Measurements from ENCODE around the gene RYR1.

DNA sequence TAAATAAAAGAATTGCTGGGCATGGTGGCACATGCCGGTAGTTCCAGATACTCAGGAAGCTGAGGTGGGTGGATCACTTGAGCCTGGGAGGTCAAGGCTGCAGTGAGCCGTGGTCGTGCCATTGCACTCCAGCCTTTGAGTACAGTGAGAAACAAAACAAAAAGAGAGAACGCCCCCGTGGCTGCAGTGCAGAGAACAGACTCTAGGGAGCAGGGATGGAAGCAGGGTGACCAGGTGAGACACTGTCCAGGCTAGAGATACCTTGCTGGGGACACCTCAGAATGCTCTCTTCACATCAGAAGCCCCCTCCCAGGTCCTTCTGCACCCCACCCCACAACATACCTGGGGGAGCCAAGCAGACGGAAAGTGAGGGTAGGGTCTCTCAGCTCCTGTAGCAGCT, 159.4 kb downstream of the RYR1 start:
- no peak for TF ChIP-seq POLR2A (IDR thresholded peaks at IDR 0.05)
- TF ChIP-seq, protein P1, sequence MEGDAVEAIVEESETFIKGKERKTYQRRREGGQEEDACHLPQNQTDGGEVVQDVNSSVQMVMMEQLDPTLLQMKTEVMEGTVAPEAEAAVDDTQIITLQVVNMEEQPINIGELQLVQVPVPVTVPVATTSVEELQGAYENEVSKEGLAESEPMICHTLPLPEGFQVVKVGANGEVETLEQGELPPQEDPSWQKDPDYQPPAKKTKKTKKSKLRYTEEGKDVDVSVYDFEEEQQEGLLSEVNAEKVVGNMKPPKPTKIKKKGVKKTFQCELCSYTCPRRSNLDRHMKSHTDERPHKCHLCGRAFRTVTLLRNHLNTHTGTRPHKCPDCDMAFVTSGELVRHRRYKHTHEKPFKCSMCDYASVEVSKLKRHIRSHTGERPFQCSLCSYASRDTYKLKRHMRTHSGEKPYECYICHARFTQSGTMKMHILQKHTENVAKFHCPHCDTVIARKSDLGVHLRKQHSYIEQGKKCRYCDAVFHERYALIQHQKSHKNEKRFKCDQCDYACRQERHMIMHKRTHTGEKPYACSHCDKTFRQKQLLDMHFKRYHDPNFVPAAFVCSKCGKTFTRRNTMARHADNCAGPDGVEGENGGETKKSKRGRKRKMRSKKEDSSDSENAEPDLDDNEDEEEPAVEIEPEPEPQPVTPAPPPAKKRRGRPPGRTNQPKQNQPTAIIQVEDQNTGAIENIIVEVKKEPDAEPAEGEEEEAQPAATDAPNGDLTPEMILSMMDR (IDR thresholded peaks at IDR 0.05), result no peak

Data from lower leg skin (tissue), 3 donors.